ENCODE results near the gene NUP93. TPM values are rescaled to one million over a fixed set of nuclear protein-coding genes. Genes with fewer than 3 reads are reported as not detected.

Gene NUP93
- polyA plus RNA-seq, 1 donor from 2014 or later = 237 TPM

GRCh38 chr16:56711862-56712261, 18.1 kb upstream of the NUP93 start:
- no peaks in the 10 kb centered on the region for H3K36me3 ChIP-seq (ENCODE audit: insufficient read depth, low read length)
- no peak overlapping the region for H3K4me3 ChIP-seq (ENCODE audit: low read length)
- no peaks in the 10 kb centered on the region for H3K9me3 ChIP-seq (ENCODE audit: low read length)
- no peak overlapping the region for H2AFZ ChIP-seq (ENCODE audit: low read depth, low read length)
- no peaks in the 10 kb centered on the region for H3K9me2 ChIP-seq (ENCODE audit: insufficient read depth, low read length)
- H3K27me3 ChIP-seq (ENCODE audit: insufficient read depth, low read depth, low read length) = no peaks in the 10 kb centered on the region
- no peak overlapping the region for H3K27ac ChIP-seq (ENCODE audit: low read length)
- no peaks in the 10 kb centered on the region for H4K20me1 ChIP-seq (ENCODE audit: insufficient read depth)
- TF ChIP-seq SMC3 (conservative IDR thresholded peaks at IDR 0.05; ENCODE audit: poor library complexity) (no peak), RAD21 (conservative IDR thresholded peaks at IDR 0.05) (no peak), POLR2AphosphoS5 (IDR thresholded peaks at IDR 0.05) (no peak), MXI1 (conservative IDR thresholded peaks at IDR 0.05; ENCODE audit: poor library complexity, severe bottlenecking) (no peak), EZH2 (IDR thresholded peaks at IDR 0.05; ENCODE audit: borderline replicate concordance, insufficient read depth, low read length, poor library complexity, severe bottlenecking) (no peak), CTCF (IDR thresholded peaks at IDR 0.05; ENCODE audit: poor library complexity, severe bottlenecking) (no peak), EP300 (conservative IDR thresholded peaks at IDR 0.05; ENCODE audit: poor library complexity, severe bottlenecking) (no peak), TAF1 (IDR thresholded peaks at IDR 0.05; ENCODE audit: low read depth) (no peak), REST (IDR thresholded peaks at IDR 0.05; ENCODE audit: borderline replicate concordance) (no peak)
- no peak overlapping the region for H3K9ac ChIP-seq (ENCODE audit: low read length)
- H3K79me2 ChIP-seq (replicated peaks; ENCODE audit: insufficient read depth, low read length) = no peaks in the 10 kb centered on the region
- no peaks in the 10 kb centered on the region for H3F3A ChIP-seq (ENCODE audit: insufficient read depth, low read length, poor library complexity, severe bottlenecking)
- H3K4me2 ChIP-seq (ENCODE audit: low read length) = no peak overlapping the region

DNA sequence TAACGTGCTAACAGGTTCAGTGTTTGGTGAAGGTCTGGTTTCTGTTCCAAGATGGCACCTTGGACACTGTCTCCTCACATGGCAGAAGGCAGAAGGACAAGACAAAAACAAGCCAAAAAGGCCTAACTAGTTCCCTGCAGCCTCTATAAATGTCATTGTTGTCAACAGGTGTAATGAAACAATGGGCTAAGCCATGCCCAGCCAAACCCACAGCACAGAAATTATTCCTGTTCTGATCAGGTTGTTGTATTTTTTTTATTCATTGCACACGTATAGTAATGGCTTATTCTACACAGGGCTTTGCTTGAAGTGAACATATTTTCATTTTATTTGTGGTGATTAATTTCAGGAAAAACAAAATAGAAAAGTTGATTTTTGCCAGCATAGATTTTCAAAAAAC, 16.1 kb upstream of the NUP93 start:
- Histone ChIP-seq H3K27ac (ENCODE audit: low read length) (no peak overlapping the region), H4K20me1 (ENCODE audit: insufficient read depth) (no peaks in the 10 kb centered on the region), H3K4me3 (ENCODE audit: low read length) (no peak overlapping the region), H3K4me2 (ENCODE audit: low read length) (no peak overlapping the region), H3K27me3 (ENCODE audit: insufficient read depth, low read depth, low read length) (no peaks in the 10 kb centered on the region), H3K36me3 (ENCODE audit: insufficient read depth, low read length) (no peaks in the 10 kb centered on the region), H3K79me2 (replicated peaks; ENCODE audit: insufficient read depth, low read length) (no peaks in the 10 kb centered on the region), H3F3A (ENCODE audit: insufficient read depth, low read length, poor library complexity, severe bottlenecking) (no peaks in the 10 kb centered on the region), H2AFZ (ENCODE audit: low read depth, low read length) (no peak overlapping the region), H3K9ac (ENCODE audit: low read length) (no peak overlapping the region), H3K9me2 (ENCODE audit: insufficient read depth, low read length) (no peaks in the 10 kb centered on the region), H3K9me3 (ENCODE audit: low read length) (no peaks in the 10 kb centered on the region)
- TF ChIP-seq CTCF (IDR thresholded peaks at IDR 0.05; ENCODE audit: poor library complexity, severe bottlenecking) = no peak
- TF ChIP-seq REST (IDR thresholded peaks at IDR 0.05; ENCODE audit: borderline replicate concordance) = no peak
- no peak for TF ChIP-seq POLR2AphosphoS5 (IDR thresholded peaks at IDR 0.05)
- TF ChIP-seq MXI1 (conservative IDR thresholded peaks at IDR 0.05; ENCODE audit: poor library complexity, severe bottlenecking) = no peak
- TF ChIP-seq EP300 (conservative IDR thresholded peaks at IDR 0.05; ENCODE audit: poor library complexity, severe bottlenecking) = no peak
- TF ChIP-seq RAD21 (conservative IDR thresholded peaks at IDR 0.05) = no peak
- no peak for TF ChIP-seq TAF1 (IDR thresholded peaks at IDR 0.05; ENCODE audit: low read depth)
- no peak for TF ChIP-seq SMC3 (conservative IDR thresholded peaks at IDR 0.05; ENCODE audit: poor library complexity)
- no peak for TF ChIP-seq EZH2 (IDR thresholded peaks at IDR 0.05; ENCODE audit: borderline replicate concordance, insufficient read depth, low read length, poor library complexity, severe bottlenecking)
